HG03521 (cell line): Measurements from ENCODE around the gene F10.

ENCODE experiments used
- ATAC-seq: cut with Tn5 transposase; IDR thresholded peaks from one replicate; pipeline ENCODE4 v1.9.1; 2021; ENCODE audit warnings: mild to moderate bottlenecking, moderate library complexity; ENCODE audit not compliant: unreplicated experiment

The F10 gene

DNA sequence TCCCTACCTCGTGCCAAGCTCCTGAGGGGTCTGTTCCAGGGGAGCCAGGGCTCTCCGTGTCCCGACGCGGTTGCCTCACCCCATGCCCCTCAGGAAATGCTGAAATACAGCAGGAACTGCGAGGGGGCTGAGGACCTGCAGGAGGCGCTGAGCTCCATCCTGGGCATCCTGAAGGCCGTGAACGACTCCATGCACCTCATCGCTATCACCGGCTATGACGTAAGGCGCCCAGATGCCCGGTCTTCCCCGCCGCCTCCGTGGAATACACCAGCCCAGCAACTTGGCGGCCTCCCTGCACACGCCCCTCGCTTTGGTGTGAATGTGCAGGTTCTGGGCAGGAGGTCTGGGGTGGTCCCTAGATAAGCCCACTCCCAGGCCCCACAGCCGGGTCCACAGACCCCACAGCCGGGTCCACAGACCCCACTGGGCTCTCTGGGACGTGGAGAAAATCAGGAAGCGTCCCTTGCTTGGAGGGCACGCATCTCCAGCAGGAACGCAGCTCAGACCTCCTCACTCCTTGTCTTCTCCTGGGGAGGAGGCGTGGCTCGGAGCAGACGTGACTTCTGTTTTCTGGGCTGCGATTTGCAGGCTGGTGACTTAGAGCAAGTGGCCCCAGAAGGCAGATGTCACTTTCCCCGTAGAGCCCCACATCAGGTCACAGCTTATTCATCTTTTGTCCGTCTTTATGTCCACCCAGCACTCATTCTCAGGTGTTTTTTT lies 36.4 kb upstream of the F10 start:
- no peak for ATAC-seq

DNA sequence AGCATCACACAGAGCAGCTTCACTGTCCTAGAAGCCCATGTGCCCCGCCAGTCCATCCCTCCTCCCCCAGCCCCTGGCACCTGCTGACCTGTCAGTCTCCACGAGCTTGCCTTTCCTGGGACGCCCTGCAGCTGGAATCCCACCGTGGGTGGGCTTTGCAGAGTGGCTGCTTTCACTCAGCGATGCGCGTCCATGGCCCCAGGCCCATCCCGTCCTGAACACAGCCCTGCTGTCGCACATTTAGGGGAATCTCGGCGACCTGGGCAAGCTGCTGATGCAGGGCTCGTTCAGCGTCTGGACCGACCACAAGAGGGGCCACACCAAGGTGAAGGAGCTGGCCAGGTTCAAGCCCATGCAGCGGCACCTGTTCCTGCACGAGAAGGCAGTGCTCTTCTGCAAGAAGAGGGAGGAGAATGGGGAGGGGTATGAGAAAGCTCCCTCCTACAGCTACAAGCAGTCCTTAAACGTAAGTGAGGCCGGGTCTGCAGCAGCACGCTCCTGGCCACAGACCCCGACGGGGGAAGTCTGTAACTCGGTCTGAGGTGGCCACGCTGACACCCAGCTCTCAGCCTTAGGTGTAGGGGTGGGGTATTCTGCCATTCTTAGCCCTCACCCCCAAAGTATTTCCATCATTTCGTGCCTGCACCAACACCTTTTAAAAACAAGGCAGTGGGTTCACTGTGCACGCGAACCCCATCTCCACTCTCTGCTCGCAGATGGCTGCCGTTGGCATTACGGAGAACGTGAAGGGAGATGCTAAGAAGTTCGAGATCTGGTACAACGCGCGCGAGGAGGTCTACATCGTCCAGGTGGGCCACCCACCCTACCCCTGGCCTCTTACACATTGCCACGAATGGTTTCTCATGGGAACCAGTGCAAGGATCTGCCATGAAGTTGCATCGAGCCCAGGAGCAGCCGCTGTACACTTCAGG lies 35.3 kb upstream of the F10 start:
- no peak for ATAC-seq

DNA sequence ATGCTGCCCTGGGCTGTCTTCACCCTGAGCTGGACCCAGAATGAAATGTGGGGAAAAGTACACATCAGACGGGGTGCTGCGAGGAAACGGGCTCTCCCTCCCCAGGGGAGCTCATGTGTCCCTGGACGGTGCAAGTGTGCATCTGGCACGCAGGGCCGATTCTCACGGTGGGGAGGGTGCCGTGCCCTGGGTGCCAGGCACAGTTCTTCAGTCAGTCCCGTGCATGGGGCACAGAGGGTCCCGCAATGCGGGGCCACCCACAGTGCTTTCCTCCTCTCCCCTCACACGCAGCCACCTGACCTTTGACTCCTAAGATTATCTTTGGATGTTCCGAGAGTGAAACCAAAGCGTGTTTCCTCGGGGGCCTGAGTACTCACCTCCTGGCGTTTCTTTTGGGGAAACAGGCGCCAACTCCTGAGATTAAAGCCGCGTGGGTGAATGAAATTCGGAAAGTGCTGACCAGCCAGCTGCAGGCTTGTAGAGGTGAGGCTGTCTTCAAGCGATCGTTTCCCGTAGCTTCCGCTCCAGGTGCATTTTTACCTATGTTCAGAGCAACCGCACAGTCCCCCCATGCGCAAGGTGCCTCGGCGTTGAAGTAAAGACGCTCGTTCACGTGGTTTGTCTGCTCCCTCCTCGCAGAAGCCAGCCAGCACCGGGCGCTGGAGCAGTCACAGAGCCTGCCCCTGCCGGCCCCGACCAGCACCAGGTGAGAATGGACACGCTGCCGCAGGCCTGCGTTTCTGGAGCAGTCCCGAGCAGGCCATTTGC lies 34.5 kb upstream of the F10 start:
- no peak for ATAC-seq

DNA sequence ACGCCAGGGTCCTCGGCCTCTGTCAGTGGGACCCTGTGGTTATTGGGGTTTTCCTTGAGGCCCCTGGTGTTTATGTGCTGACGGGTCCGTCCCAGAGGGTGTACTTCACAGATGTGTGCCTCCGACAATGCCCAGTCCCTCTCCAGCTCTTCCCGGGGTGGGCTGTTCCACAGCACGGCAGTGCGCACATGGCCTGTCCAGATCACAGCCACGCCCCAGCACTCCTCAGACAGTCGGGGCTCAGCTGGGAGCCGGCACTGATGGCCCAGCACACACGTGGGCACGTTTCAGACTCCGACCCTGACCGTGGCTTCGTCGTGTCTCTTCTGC lies 33.9 kb upstream of the F10 start:
- no peak for ATAC-seq

DNA sequence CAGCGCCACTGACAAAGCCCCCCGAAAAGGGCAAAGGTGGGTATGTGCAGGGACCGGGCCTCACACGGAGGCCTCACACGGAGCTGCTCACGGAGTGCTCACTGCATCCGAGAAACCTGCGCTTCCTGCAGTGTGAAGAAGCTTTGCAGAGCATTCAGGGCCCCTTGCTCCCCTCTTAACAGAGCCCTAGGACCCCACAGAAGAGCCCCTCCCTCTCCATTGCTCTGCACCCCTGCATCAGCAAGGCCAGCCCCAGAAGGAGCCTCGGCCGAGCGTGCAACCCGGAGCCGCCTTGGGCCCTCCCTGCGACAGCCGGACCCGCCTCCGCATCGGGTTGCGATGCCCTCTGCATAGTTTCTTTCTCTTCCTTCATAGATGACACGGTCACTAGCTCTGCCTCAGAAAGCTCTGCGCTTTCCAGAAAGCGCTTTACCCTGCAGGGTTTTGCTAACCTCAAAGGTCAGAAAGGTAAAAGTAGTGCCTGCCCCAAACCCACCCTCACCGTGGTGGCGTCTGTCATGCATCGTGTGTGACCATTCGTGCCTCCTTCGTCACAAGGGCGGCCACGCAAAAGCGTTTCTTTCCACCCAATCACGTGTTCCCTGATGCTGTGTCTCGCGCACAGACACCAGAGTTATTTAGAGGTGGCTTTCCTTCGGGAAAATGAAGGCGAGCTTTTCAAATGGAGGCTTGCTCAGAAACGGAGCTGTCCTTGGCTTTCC lies 32.7 kb upstream of the F10 start:
- ATAC-seq, result no peak

DNA sequence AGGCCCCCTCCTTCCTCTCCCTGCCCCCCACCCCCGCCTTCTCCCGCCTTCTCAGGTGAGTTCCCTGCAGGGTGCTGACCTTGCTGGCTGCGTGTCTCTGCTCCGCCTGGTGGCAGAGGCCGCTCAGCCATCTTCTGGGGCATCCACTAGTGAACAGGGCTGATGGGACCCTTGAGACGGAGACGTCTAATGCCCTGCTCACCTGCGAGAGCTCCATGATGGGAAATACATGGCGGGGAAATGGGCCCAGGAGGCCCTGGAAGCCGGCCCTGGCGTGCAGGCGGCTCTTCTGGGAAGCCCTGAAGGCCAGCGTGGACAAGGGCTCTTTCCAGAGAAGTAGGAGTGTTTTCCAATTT lies 32.2 kb upstream of the F10 start:
- ATAC-seq, result no peak

DNA sequence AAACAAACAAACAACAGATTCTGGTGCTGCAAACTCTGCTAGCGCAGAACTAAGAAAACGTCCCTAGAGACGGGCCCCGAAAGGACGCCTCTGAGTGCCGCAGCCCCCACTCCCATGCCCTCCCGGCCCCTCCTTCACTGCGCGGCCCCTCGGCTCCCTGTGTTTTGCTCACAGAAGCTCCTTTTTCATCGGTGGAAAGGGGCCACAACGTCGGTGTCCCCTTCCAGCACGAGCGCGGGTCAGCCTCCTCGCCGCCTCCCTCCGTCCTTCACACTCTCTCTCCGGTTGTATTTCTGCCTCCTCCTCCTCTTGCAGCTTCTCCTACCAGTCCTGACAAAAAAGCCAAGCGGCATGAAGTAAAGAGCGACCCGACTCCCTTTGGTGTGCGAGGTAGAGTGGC lies 31.8 kb upstream of the F10 start:
- ATAC-seq, result no peak

DNA sequence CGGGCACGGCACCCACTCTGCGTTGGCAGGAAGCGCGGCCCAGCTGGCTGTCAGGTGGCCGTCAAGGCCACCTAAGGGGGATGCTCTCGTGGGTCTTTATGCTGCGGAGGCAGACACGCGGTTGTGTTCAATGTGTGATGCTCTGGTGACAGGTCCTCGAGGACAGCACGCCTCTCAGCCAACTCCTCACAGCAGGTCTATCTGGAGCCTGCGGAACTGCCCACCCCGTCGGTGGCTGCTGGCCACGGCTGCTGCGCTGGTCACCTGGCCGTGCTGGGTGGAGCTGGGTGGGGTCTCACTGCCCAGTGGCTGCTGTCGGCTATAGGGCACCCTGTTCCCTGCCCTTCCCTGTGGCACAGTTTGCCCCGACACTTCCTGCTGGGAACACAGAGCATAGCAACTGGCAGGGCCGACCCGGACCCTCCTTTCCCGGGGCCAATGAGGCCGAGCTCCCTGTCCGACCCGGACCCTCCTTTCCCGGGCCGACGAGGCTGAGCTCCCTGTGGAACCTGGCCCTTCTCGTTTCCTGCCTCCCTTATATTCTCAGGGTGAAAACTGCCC lies 31.3 kb upstream of the F10 start:
- ATAC-seq, result no peak

DNA sequence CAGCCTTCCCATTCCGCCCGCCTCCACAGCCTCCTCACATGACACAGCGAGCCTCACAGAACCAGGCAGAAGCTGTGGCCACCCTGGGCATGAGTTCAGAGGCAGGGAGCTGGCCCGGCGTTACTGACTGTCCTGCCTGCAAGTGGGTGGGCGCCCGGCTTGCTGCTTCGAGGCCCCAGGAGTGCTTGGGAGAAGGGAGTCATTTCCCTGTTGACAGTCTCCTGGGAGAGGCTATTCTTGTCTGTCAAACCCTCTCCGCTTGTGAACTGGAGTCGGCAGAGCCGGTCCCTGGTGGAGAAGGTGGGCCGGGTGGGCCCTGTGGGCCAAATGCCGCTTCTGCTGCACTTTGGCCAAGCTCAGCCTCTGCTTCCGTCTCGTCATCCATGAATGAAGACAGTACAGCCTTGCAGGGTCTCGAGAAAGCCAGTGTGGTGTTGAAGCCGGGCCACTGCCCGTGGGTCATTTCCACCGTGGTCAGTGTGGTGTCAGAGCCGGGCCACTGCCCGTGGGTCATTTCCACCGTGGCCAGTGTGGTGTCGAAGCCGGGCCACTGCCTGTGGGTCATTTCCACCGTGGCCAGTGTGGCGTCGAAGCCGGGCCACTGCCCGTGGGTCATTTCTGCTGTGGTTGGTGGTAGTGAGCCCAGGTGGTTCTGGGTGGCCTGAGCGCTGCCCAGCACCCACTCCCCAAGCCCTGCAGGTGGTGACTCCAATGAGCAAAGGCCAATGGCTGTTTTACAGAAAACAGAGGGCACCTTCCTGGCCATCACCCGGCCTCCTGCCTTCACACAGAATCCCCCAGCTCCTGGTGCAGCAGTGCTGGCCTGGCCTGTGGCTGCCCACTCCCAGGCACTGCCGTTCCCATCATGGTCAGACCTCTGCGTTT lies 30.5 kb upstream of the F10 start:
- ATAC-seq, result no peak

DNA sequence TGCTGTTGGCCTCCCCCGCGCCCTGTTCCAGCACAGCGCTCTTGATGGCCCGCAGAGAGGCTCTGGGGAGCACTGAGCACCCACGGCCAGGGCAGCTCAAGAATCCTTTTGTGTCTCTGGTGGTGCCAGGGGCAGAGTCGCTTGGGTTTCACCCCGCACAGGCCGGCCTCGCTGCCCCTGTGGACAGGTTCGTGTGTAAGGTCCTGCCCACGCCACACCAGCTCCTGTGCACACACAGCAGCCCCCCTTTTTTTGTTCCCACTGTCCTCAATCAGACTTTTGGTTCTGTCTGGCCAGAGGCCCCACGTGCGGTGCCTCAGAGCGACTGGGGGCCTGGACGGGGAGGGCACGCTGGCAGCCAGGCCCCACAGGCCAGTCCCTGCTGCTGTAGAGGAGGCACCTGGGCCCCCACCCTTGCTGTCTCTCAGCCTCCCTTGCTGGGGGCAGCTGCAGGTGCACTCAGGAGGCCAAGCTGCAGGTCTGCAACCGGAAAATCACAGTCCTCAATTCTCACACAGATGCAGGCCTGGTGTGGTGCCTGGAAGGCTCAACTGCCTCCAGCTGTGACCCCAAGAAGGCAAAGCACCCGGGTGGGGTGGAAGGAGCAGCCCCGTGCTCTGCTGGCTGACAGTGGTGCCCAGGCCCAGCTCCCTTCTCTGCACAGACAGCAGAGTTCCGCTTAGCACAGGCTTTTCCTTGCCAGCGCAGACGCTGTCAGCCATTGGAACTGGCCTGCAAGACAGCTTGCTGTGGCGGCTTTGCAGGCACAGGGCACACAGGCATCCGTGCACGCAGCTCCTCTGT lies 29.6 kb upstream of the F10 start:
- no peak for ATAC-seq

DNA sequence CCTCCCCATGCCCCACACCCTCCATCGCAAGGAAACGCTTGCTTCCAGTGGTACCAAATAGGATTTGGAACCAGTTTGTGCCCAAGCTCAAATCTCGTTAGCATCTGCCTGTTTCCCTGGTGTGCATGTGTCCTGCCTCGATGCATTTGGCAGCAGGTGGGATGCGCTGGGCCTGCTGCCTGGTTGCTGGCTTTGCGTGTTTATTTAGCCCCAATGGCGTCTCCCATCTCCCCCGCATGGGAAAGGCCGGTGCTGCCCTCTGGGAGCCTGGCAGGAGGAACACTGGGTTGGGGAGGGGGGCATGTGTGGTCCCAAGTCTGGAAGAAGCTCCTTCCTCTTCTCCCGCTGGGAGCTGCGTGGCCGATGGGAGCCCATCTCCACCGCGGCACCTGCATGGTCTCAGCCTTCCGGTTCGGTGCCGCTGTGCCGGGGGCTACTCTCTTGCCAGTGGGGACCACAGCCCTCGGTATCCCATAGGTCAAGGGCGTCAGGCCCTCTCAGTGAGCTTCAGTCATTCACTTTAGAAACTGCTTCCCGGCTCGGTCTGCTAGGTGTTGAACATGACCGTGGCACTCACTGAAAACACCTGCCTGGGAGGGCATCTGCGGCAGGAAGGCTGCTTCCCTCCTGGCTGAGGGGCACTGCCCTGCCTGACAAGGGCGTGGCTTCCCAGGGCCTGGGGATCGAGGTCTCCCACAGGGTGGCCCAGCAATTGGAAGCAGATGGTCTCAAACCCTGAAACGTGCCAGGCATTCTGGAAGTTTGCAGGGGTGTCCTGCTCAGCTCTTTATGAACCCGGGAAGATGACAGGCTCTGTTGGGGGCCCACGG lies 28.8 kb upstream of the F10 start:
- no peak for ATAC-seq

DNA sequence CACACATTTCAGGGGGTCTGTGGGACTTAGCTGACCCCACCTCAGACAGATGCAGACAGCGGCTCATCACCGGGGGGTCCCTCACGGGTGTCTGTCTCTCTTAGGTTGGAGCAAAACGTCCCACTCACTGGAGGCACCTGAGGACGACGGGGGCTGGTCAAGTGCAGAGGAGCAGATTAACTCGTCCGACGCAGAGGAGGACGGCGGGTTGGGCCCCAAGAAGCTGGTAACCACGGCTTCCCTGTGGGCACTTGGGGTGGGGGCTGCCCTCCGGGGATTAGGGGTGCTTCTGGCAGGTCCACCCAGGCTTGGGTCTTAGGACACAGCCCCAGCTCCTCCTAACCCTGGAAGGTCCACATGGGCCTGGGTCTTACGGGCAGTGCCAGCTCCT lies 28.2 kb upstream of the F10 start:
- ATAC-seq, result no peak

DNA sequence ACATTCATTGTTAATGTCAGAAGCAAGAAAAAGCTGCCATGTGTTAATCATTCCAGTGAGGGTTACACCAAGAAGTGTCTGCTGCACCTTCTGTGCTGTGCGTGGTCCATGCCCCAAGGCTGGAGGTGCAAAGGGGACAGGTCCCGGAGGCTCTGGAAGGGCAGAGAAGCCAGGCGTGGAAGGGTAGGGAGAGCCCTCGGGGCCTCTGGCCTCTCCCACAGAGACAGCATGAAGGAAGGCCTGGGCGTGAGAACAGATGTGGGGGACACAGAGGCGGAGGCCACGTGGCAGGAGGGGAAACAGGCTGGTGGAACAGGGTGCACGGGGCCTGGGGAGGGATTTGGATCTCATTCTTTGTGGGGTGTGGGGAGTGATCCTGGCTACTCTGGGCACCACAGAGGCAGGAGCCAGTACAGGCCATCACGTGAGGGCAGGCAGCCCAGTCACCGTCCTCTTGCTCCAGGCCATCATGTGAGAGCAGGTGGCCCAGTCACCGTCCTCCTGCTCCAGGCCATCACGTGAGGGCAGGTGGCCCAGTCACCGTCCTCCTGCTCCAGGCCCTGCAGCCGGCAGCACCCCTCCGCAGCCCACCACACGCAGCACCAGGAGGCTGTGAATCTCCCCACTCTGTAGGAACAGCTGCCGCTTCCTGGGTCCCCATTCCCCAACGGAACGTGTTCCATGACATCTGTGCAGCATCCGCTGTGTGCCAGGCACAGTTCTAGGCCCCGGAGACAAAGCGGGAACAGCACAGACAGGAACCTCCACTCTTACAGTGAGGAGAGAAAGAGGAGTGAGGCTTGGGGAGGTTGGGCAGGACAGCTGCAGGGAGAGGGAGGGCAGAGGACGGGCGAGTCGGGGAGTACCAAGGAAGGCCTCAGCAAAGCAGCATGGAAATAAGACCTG lies 27.2 kb upstream of the F10 start:
- no peak for ATAC-seq

DNA sequence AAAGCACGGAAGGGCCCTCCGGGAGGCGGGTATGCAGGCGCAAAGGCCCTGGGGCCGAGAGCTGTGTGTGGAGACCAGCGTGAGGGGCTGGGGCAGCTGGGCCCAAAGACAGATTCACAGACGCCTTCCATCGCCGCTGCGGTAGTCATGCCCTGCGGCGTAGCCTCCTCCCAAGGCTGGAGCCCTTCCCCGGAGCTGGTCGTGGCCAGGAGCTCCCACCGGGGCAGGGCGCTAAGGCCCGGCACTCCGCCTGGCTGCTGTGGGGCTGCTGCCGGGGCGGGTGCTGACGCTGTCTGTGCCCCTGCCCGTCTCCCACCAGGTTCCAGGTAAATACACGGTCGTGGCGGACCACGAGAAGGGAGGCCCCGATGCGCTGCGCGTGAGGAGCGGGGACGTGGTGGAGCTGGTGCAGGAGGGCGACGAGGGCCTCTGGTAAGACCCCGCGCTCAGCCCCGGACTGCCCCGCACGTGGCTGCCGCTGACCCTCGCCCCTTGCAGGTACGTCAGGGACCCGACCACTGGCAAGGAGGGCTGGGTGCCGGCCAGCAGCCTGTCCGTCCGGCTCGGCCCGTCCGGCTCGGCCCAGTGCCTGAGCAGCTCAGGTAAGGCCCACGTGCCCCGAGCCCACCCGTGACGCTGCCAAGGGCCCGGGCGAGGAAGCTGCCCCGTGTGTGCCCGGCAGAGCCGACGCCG lies 26.4 kb upstream of the F10 start:
- ATAC-seq, result no peak

DNA sequence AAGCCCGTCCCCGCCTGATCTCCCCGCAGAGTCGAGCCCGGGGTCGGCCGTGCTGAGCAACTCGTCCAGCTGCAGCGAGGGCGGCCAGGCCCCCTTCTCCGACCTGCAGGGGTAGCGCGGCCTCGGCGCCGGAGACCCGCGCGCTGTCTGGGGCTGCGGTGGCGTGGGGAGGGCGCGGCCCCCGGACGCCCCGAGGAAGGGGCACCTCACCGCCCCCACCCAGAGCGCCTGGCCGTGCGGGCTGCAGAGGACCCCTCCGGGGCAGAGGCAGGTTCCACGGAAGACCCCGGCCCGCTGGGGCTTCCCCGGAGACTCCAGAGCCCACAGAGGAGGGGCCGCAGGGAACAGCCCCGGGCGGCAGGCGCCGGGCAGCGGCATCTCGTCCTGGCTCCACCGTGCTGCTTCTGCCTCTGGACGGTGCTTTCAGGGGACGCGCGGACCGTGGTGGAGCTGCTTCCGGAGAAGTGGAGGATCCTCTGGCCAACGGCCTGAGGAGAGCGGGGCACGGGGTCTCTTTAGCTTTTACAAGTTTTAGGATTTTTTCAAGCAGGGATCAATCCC lies 25.8 kb upstream of the F10 start:
- ATAC-seq, result no peak

DNA sequence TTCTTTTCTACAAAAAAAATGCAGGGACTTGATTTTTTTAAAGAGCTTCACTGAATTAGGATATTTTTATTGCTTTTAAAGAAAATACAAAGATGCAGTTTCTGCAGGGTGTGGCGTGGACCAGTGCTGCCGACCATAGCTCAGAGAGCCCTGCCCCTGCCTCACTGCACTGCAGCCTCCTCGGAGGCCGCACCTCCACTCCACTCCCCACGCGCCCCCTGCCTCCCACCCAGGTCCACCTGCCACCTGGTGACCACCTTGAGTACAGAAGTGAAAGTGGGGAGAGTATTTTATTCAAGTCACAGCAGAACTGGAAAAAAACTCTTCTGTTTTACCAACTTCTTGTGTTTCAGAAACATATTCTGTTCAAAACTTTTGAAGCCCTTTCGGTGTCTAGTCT lies 24.9 kb upstream of the F10 start:
- no peak for ATAC-seq
